Lung (tissue), 12 donors: ENCODE results near the gene SLC2A4. TPM values are rescaled to one million over a fixed set of nuclear protein-coding genes. Genes with fewer than 3 reads are reported as not detected.
A peak's percentile ranks its signal among the peaks of the same experiment; 100 is the strongest.

ENCODE experiments used
- ATAC-seq: fragments of 200-7000 bp; cut with Tn5 transposase; one replicate; pipeline ENCODE4 v1.9.1; 2020; ENCODE audit warnings: moderate number of reproducible peaks; ENCODE audit not compliant: insufficient read depth, low FRiP score
- DNase-seq, 3 donors: peaks; one replicate each; pipeline ENCODE4 v3.0.0-alpha.2; 2013 to 2017
- H3K27ac ChIP-seq, 2 donors: one replicate each; pipeline ENCODE4 v1.5.1; 2013; ENCODE audit warnings: mild to moderate bottlenecking in 2 of 2, moderate library complexity in 2 of 2, control low read depth in 1 of 2, inconsistent platforms in 1 of 2, low read depth in 1 of 2, low read length in 1 of 2
- H3K27me3 ChIP-seq, 3 donors: one replicate each; pipeline ENCODE4 v1.5.1; 2013; ENCODE audit warnings: low read length in 2 of 3; ENCODE audit not compliant: control insufficient read depth in 3 of 3, insufficient read depth in 3 of 3
- H3K36me3 ChIP-seq, 4 donors: one replicate each; pipeline ENCODE4 v1.5.1; 2013; ENCODE audit warnings: low read length in 4 of 4, mild to moderate bottlenecking in 1 of 4, moderate library complexity in 1 of 4; ENCODE audit not compliant: control insufficient read depth in 4 of 4, insufficient read depth in 4 of 4
- H3K4me1 ChIP-seq, 5 donors: one replicate each; pipeline ENCODE4 v1.5.1; 2013; ENCODE audit warnings: low read length in 5 of 5, mild to moderate bottlenecking in 2 of 5, moderate library complexity in 1 of 5; ENCODE audit not compliant: control insufficient read depth in 5 of 5, insufficient read depth in 5 of 5
- H3K4me3 ChIP-seq: one replicate; pipeline ENCODE4 v1.5.1; 2013; ENCODE audit warnings: mild to moderate bottlenecking, control low read depth, moderate library complexity
- H3K9ac ChIP-seq, 2 donors: one replicate each; pipeline ENCODE4 v1.5.1; 2013; ENCODE audit warnings: low read length in 2 of 2, control low read depth in 1 of 2; ENCODE audit not compliant: insufficient read depth in 1 of 2
- H3K9me3 ChIP-seq, 4 donors: one replicate each; pipeline ENCODE4 v1.5.1; 2013; ENCODE audit warnings: low read length in 3 of 4, mild to moderate bottlenecking in 1 of 4, moderate library complexity in 1 of 4; ENCODE audit not compliant: control insufficient read depth in 4 of 4, insufficient read depth in 3 of 4
- WGBS, 2 donors: extraction: QIAGEN DNeasy Blood & Tissue Kit; methylation state at CpG; one replicate each; pipeline ENCODE4 v1.1.7; 2013; 5-methylcytosine and 5-hydroxymethylcytosine counted together
- polyA plus RNA-seq, 2 donors: library from polyadenylated mRNA; stranded (reverse); fragments of 200-250 nt; gene quantifications; one replicate each; pipeline ENCODE4 v1.2.1, GENCODE V29; 2013
- total RNA-seq, 2 donors: library from RNA; depleted of rRNA in 1 of 2; stranded (reverse); fragments of >200 nt in 1 of 2; gene quantifications; one replicate each; pipeline ENCODE4 v1.2.1, GENCODE V29; 2014 to 2021
- TF ChIP-seq, protein P1 (sequence below): IDR thresholded peaks from 2 replicates; pipeline ENCODE4 v1.5.1; 2012; ENCODE audit warnings: mild to moderate bottlenecking; ENCODE audit errors: control extremely low read depth, extremely low read depth
- donor health status: control.
- donor health status: control.
- donor health status: Bipolar disorder and iron deficiency.
- donor health status: healthy.
- donor health status: DM: yes; HTN: yes; CAD: no.

The SLC2A4 gene
- total and polyA plus RNA-seq, 4 donors: 1.1 to 2.0 (median 1.2) TPM

DNA sequence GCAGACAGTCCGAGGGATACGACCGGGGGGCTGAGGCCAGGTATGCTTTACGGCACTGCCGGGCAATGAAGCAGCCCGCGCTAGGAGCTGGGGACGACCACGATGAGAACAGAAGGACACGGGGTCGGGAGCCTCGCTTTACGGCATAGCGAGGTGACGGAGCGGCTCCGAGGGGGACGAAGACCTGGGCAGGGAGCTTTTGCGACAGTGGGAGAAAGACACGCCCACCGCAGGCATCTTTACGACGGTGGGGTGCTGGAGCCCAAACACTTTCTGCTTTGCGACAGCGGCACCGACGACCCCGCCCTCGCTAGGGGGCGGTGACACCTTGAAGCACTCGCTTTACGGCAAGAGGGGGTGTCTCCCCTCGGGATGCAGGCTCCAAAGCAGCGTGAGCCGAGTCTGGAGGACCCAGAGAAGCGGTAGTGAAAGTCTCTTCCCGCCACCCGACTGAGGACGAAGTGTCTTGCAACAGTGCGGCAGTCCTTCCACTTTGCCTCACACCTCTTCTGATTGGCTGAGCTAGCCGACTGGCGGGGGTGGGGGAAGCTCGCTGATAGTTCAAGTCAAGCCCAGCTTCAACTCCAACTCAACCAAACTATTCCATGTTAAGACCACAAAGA lies 48.0 kb downstream of the SLC2A4 start:
- H3K4me1 ChIP-seq: peaks cover 0 to 18% (median 3%) of the 10 kb centered on the region in 5 donors
- peak overlapping the region; percentile 42 to 93 for H3K9ac ChIP-seq
- peaks cover 0 to 16% (median 3%) of the 10 kb centered on the region in 4 donors for H3K36me3 ChIP-seq
- peak overlapping the region; percentile 83 for H3K4me3 ChIP-seq
- ATAC-seq: peak; percentile 89
- no peaks in the 10 kb centered on the region for H3K9me3 ChIP-seq
- H3K27me3 ChIP-seq: no peaks in the 10 kb centered on the region
- H3K27ac ChIP-seq: peak overlapping the region; percentile 82 to 94
- peak; percentile 99 to 100 (median 99) for DNase-seq
- 0% methylated on average over 38 to 43 of the region's 43 CpGs for WGBS, 2 donors
- TF ChIP-seq, protein P1, sequence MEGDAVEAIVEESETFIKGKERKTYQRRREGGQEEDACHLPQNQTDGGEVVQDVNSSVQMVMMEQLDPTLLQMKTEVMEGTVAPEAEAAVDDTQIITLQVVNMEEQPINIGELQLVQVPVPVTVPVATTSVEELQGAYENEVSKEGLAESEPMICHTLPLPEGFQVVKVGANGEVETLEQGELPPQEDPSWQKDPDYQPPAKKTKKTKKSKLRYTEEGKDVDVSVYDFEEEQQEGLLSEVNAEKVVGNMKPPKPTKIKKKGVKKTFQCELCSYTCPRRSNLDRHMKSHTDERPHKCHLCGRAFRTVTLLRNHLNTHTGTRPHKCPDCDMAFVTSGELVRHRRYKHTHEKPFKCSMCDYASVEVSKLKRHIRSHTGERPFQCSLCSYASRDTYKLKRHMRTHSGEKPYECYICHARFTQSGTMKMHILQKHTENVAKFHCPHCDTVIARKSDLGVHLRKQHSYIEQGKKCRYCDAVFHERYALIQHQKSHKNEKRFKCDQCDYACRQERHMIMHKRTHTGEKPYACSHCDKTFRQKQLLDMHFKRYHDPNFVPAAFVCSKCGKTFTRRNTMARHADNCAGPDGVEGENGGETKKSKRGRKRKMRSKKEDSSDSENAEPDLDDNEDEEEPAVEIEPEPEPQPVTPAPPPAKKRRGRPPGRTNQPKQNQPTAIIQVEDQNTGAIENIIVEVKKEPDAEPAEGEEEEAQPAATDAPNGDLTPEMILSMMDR: no peak

DNA sequence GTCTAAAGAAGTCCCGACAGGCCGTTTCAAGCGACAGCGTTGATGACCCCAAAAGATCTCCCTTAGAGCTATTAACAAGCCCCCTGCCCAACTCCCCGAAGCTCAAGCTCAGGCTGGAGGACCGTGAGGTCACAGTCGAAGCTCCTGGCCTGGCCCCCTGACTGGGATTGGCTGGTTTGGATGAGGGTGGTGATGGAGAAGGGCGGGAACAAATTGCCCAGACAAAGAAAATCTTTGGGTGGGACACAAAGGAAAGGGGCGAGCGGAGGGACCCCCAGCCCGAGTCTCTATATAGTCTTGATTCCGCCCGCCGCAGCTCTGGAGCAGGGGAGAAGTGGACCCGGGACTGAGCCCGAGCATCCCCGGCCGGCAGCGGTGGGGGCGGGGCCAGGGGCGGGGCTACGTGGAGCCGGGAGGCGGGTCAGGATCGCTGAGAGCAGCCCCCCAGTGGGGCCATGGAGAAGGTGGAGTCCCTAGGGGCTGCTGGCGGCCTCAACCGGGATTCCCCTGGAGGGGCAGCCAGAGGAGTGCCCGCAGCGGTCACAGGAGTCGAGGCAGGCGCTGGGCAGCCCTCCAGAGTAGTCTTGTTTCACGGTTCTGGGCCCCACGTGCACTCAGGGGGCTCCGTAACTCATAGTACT lies 48.6 kb downstream of the SLC2A4 start:
- Histone ChIP-seq H3K4me3 (peak overlapping the region; percentile 83), H3K27me3 (no peaks in the 10 kb centered on the region), H3K36me3 (peaks cover 0 to 11% (median 0%) of the 10 kb centered on the region in 4 donors), H3K9me3 (no peaks in the 10 kb centered on the region), H3K27ac (peak overlapping the region; percentile 82 to 94), H3K9ac (peak overlapping the region; percentile 42 to 93), H3K4me1 (peaks cover 0 to 18% (median 3%) of the 10 kb centered on the region in 5 donors)
- ATAC-seq: peak; percentile 59
- 1% methylated on average over 30 to 34 of the region's 34 CpGs for WGBS, 2 donors
- peak; percentile 91 to 94 (median 91) for DNase-seq
- TF ChIP-seq, protein P1: no peak

DNA sequence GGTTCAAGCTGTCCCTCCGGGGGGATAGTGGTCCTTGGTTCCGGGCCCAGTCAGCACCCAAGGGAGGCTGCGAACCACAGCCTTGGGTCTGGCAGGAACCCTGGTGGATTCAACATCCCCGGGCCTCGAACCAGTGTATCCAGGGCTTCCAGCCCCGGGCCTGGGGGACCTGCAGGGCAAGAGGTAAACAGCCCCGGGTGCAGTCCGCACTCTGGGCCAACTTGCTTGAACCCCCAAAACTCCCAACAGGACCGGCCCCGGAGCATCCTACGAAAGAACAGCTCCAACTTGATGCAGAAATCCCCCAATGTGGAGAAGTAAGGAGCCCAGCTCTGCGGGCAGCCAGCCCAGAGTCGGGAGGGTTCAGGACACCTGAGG lies 49.1 kb downstream of the SLC2A4 start:
- Histone ChIP-seq H3K4me1 (peaks cover 0 to 18% (median 3%) of the 10 kb centered on the region in 5 donors), H3K9ac (peak overlapping the region in 1 of 2 donors; percentile 28), H3K27ac (peak overlapping the region in 1 of 2 donors; percentile 65), H3K4me3 (no peak overlapping the region), H3K27me3 (no peaks in the 10 kb centered on the region), H3K36me3 (peaks cover 0 to 6% (median 0%) of the 10 kb centered on the region in 4 donors), H3K9me3 (no peaks in the 10 kb centered on the region)
- TF ChIP-seq, protein P1: no peak
- ATAC-seq (no peak), DNase-seq (no peak)
- WGBS, 2 donors: 65 to 72% methylated on average over 12 to 13 of the region's 13 CpGs
